ENCODE measurements around the gene PSAPL1.
A peak's percentile ranks its signal among the peaks of the same experiment; 100 is the strongest.

The PSAPL1 gene

GRCh38 chr4:7431696-7432530, 2.8 kb downstream of the PSAPL1 start:
- DNase-seq: no peak

GRCh38 chr4:7430965-7431695, 3.6 kb downstream of the PSAPL1 start:
- no peak for DNase-seq

- DNase-seq: no peak
These were observed 4.3 kb downstream of the PSAPL1 start for GRCh38 chr4:7430368-7430964.

GRCh38 chr4:7429601-7430078, 5.1 kb downstream of the PSAPL1 start:
- no peak for DNase-seq

GRCh38 chr4:7429069-7429416, 5.7 kb downstream of the PSAPL1 start:
- no peak for DNase-seq

GRCh38 chr4:7428261-7429068, 6.3 kb downstream of the PSAPL1 start:
- DNase-seq: no peak

- no peak for DNase-seq
These were observed 6.9 kb downstream of the PSAPL1 start for GRCh38 chr4:7427831-7428260.

- DNase-seq: no peak
These were observed 7.4 kb downstream of the PSAPL1 start for GRCh38 chr4:7427361-7427760.

GRCh38 chr4:7426525-7427171, 8.1 kb downstream of the PSAPL1 start:
- no peak for DNase-seq

GRCh38 chr4:7425591-7426468, 8.9 kb downstream of the PSAPL1 start:
- DNase-seq: no peak

- no peak for DNase-seq
These were observed 9.6 kb downstream of the PSAPL1 start for GRCh38 chr4:7425124-7425523.

GRCh38 chr4:7424553-7425111, 10.1 kb downstream of the PSAPL1 start:
- no peak for DNase-seq

GRCh38 chr4:7423801-7424552, 10.8 kb downstream of the PSAPL1 start:
- DNase-seq: peak in 13 of 58 donors; percentile 9 to 37 (median 19)

GRCh38 chr4:7423391-7423790, 11.3 kb downstream of the PSAPL1 start:
- DNase-seq: no peak

GRCh38 chr4:7422898-7423180, 11.9 kb downstream of the PSAPL1 start:
- no peak for DNase-seq

- DNase-seq: no peak
These were observed 12.4 kb downstream of the PSAPL1 start for GRCh38 chr4:7422151-7422897.

- DNase-seq: no peak
These were observed 13.2 kb downstream of the PSAPL1 start for GRCh38 chr4:7421356-7422150.

Measured in anterior cingulate cortex (tissue), 58 donors.